ENCODE data around the gene ATRN.

DNA sequence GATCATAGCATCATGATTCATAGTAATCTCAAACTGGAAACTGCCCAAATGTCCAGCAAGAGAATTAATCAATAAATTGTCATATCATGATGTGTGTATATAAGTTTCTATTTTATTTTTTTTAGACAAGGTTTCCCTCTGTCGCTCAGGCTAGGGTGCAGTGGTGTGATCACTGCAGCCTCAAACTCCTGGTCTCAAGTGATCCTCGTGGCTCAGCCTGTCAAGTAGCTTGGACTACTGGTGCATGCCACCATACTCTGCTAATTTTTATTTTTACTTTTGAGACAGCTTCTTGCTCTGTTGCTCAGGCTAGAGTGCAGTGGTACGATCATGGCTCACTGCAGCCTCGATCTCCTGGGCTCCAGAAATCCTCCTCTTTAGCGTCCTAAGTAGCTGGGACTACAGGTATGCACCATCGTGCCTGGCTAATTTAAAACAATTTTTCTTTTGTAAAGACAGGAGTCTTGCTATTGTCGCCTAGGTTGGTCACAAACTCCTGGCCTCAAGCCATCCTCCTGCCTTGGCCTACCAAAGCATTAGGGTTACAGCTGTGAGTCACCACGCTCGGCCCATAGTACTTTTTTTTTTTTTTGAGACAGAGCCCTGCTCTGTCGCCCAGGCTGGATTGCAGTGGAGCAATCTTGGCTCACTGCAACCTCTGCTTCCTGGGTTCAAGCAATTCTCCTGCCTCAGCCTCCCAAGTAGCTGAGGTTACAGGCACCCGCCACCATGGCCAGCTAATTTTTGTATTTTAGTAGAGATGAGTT is 8.7 kb upstream of the ATRN start:
- TF ChIP-seq, protein P1, sequence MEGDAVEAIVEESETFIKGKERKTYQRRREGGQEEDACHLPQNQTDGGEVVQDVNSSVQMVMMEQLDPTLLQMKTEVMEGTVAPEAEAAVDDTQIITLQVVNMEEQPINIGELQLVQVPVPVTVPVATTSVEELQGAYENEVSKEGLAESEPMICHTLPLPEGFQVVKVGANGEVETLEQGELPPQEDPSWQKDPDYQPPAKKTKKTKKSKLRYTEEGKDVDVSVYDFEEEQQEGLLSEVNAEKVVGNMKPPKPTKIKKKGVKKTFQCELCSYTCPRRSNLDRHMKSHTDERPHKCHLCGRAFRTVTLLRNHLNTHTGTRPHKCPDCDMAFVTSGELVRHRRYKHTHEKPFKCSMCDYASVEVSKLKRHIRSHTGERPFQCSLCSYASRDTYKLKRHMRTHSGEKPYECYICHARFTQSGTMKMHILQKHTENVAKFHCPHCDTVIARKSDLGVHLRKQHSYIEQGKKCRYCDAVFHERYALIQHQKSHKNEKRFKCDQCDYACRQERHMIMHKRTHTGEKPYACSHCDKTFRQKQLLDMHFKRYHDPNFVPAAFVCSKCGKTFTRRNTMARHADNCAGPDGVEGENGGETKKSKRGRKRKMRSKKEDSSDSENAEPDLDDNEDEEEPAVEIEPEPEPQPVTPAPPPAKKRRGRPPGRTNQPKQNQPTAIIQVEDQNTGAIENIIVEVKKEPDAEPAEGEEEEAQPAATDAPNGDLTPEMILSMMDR (IDR thresholded peaks at IDR 0.05; ENCODE audit: low read length) = no peak
- no peak for TF ChIP-seq EZH2 (IDR thresholded peaks at IDR 0.05; ENCODE audit: borderline replicate concordance, low read length)

Measured in OCI-LY1 (cell line).